Fibroblast of the aortic adventitia (primary cell): ENCODE measurements around the gene HMGB2. TPM values are rescaled to one million over a fixed set of nuclear protein-coding genes. Genes with fewer than 3 reads are reported as not detected.

Experiments used
- DNase-seq: peaks from one replicate; pipeline ENCODE4 v3.0.0-alpha.2; 2010; ENCODE audit warnings: low read depth
- H3K4me3 ChIP-seq: 2 replicates; pipeline ENCODE4 v1.5.1; 2011; ENCODE audit warnings: low read depth, mild to moderate bottlenecking, control low read depth, low read length, moderate library complexity
- total RNA-seq: library from RNA; depleted of rRNA; stranded (reverse); fragments of >200 nt; gene quantifications from 2 replicates; pipeline ENCODE4 v1.2.3, GENCODE V29; 2012; ENCODE audit warnings: low replicate concordance
- TF ChIP-seq, protein P1 (sequence below): IDR thresholded peaks from 2 replicates; pipeline ENCODE4 v1.5.1; 2011; ENCODE audit warnings: mild to moderate bottlenecking, low read length, control low read depth, inconsistent platforms; ENCODE audit not compliant: insufficient read depth

HMGB2 gene
- 23.5 and 113 TPM in 2 replicates for total RNA-seq

- peak within 1 kb of the TSS; percentile 94 for H3K4me3 ChIP-seq
- TF ChIP-seq, protein P1, sequence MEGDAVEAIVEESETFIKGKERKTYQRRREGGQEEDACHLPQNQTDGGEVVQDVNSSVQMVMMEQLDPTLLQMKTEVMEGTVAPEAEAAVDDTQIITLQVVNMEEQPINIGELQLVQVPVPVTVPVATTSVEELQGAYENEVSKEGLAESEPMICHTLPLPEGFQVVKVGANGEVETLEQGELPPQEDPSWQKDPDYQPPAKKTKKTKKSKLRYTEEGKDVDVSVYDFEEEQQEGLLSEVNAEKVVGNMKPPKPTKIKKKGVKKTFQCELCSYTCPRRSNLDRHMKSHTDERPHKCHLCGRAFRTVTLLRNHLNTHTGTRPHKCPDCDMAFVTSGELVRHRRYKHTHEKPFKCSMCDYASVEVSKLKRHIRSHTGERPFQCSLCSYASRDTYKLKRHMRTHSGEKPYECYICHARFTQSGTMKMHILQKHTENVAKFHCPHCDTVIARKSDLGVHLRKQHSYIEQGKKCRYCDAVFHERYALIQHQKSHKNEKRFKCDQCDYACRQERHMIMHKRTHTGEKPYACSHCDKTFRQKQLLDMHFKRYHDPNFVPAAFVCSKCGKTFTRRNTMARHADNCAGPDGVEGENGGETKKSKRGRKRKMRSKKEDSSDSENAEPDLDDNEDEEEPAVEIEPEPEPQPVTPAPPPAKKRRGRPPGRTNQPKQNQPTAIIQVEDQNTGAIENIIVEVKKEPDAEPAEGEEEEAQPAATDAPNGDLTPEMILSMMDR = no peak
- peak; percentile 100 for DNase-seq
These were observed at the start of gene HMGB2 for GRCh38 chr4:173334085-173334890. Gene HMGB2, minus strand, starts transcription at chr4:173334358. Its CDS starts 709 bp downstream, at chr4:173333649.

DNA sequence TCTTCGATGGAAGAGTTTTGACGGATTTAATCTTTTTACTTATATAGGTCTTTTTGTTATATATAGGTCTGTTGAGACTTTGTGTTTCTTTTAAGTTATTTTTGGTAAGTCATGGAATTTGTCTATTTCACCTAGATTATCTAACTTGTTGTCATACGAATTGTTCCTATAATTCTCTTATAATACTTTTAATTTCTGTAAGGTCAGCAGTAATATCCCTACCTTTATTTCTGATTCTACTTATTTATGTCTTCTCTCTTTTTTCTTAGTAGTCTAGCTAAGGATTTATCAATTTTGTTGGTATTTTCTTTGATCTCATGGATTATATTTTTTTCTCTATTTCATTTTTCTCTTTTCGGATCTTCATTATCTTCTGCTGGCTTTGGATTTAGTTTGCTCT lies 48.2 kb upstream of the HMGB2 start:
- no peak for DNase-seq
- H3K4me3 ChIP-seq = no peak overlapping the region
- TF ChIP-seq, protein P1 = no peak

DNA sequence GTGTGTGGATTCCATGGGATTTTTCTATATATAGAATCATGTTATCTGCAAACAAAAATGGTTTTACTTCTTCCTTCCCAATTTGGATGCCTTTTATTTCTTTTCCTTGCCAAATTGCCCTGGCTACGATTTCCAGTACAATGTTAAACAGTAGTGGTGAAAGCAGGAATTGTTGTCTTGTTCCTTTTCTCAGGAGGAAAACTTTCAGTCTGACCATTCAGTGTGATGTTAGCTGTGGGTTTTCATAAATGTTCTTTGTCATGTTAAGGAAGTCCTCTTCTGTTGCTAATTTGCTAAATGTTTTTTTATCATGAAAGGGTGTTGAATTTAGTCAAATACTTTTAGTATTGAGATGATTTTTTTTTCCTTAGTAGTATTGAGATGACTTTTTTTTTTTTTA lies 47.5 kb upstream of the HMGB2 start:
- H3K4me3 ChIP-seq = no peak overlapping the region
- TF ChIP-seq, protein P1 = no peak
- DNase-seq = peak; percentile 37

DNA sequence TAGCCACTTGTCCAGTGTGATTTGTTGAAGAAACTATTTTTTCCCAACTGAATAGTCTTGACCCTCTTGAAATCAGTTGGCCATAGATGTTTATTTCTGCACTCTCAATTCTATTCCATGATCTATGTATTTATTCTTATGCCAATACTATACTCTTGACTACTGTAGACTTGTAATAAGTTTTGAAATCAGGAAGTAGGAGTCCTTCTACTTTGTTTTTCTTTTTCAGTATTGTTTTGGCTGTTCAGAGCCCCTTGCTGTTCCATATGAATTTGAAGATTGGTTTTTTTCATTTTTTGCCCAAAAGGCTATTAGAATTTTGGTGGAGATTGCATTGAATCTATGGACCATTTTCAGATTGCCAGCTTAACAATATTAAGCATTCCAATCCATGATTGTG lies 46.8 kb upstream of the HMGB2 start:
- DNase-seq = no peak
- TF ChIP-seq, protein P1 = no peak
- H3K4me3 ChIP-seq = no peak overlapping the region

GRCh38 chr4:173379929-173380328 lies 45.8 kb upstream of the HMGB2 start:
- TF ChIP-seq, protein P1 = no peak
- H3K4me3 ChIP-seq = no peak overlapping the region
- no peak for DNase-seq

GRCh38 chr4:173374588-173374987 lies 40.4 kb upstream of the HMGB2 start:
- H3K4me3 ChIP-seq = no peak overlapping the region
- TF ChIP-seq, protein P1 = no peak
- no peak for DNase-seq
